Thyroid gland (tissue), 4 donors: ENCODE measurements around the gene AGTPBP1. TPM values are rescaled to one million over a fixed set of nuclear protein-coding genes. Genes with fewer than 3 reads are reported as not detected.

Experiments
- DNase-seq, 2 donors: peaks; one replicate each; pipeline ENCODE4 v3.0.0-alpha.2; 2019
- H3K27ac ChIP-seq, 3 donors: fragments of 200-600 bp; sonication (generic); 1 replicate in 2 of 3; 2 replicates in 1 of 3; pipeline ENCODE4 v1.5.1; 2016 to 2019; ENCODE audit warnings: mild to moderate bottlenecking in 1 of 3, moderate library complexity in 1 of 3
- H3K27me3 ChIP-seq: fragments of 200-600 bp; sonication (generic); one replicate; pipeline ENCODE4 v1.5.1; 2019
- H3K36me3 ChIP-seq, 2 donors: fragments of 200-600 bp; sonication (generic); one replicate each; pipeline ENCODE4 v1.5.1; 2016 to 2019
- H3K4me1 ChIP-seq, 2 donors: fragments of 200-600 bp; sonication (generic); one replicate each; pipeline ENCODE4 v1.5.1; 2017 to 2019
- H3K4me3 ChIP-seq, 3 donors: fragments of 200-600 bp; sonication (generic); replicated peaks in 1 of 3; 1 replicate in 2 of 3; 2 replicates in 1 of 3; pipeline ENCODE4 v1.5.1; 2016; ENCODE audit warnings: mild to moderate bottlenecking in 1 of 3
- H3K9me3 ChIP-seq: fragments of 200-600 bp; sonication (generic); one replicate; pipeline ENCODE4 v1.5.1; 2017
- CTCF ChIP-seq, 6 experiments: fragments of 200-600 bp in 3 of 6; fragments of 450-650 bp in 3 of 6; sonication (generic) in 3 of 6; IDR thresholded peaks; one replicate each; pipeline ENCODE4 v1.5.1; 2016 to 2019; ENCODE audit warnings: antibody characterized with exemption in 6 of 6, mild to moderate bottlenecking in 2 of 6, inconsistent platforms in 1 of 6, moderate library complexity in 1 of 6
- POLR2A ChIP-seq, 2 donors: fragments of 450-650 bp; IDR thresholded peaks; one replicate each; pipeline ENCODE4 v1.6.1; 2017; ENCODE audit warnings: antibody characterized with exemption in 2 of 2, mild to moderate bottlenecking in 2 of 2, moderate library complexity in 1 of 2
- WGBS, 2 donors: methylation state at CpG; one replicate each; pipeline ENCODE4 v1.1.5; 2017; 5-methylcytosine and 5-hydroxymethylcytosine counted together
- intact Hi-C: fragments of 100-400 bp; cut with DNase I; formaldehyde crosslinking; loops from one replicate; pipeline ENCODE4 v1.15.1; 2023
- total RNA-seq, 4 donors: library from RNA; depleted of rRNA; stranded (reverse); fragments of >200 nt; gene quantifications; one replicate each; pipeline ENCODE4 v1.2.3, GENCODE V29; 2016

Gene AGTPBP1
- total RNA-seq, 4 donors from 2014 or later, result 18.2 to 23.3 (median 22.0) TPM

DNA sequence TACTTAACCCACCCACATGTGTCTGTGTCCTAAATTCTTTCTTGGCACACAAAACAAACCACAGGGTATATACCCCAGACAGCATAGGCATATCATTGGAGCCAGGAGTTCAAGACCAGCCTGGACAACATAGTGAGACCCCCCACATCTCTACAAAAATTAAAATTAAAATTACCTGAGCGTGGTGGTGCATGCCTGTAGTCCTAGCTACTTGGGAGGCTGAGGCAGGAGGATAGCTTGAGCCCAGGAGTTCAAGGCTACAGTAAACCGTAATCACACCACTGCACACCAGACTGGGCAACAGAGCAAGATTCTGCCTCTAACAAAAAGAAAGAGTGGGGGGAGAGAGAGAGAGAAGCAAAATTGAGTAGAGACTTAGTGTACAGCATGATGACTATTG lies 4.6 kb upstream of the AGTPBP1 start:
- H3K27me3 ChIP-seq, result no peaks in the 10 kb centered on the region
- intact Hi-C loops, result loop anchor here (10.0 kb wide), 1 partner anchor 198 kb away; the partner anchor contains the start of gene NAA35
- 91 to 100% methylated on average over 2 of the region's 2 CpGs for WGBS, 2 donors
- H3K36me3 ChIP-seq, result no peaks in the 10 kb centered on the region
- DNase-seq, result no peak
- peaks cover 0 to 3% of the 10 kb centered on the region in 2 donors for H3K4me1 ChIP-seq
- no peak overlapping the region for H3K27ac ChIP-seq
- TF ChIP-seq POLR2A (IDR thresholded peaks at IDR 0.05), result no peak
- TF ChIP-seq CTCF (IDR thresholded peaks at IDR 0.05), result no peak
- H3K9me3 ChIP-seq, result no peaks in the 10 kb centered on the region
- no peak overlapping the region for H3K4me3 ChIP-seq

GRCh38 chr9:85745203-85745602 lies 3.4 kb upstream of the AGTPBP1 start:
- WGBS, 2 donors, result 89 to 92% methylated on average over 2 of the region's 2 CpGs
- no peaks in the 10 kb centered on the region for H3K27me3 ChIP-seq
- intact Hi-C loops, result loop anchor here (10.0 kb wide), 1 partner anchor 200 kb away; the partner anchor contains the start of gene NAA35
- H3K9me3 ChIP-seq, result no peaks in the 10 kb centered on the region
- no peaks in the 10 kb centered on the region for H3K36me3 ChIP-seq
- no peak overlapping the region for H3K27ac ChIP-seq
- no peak for TF ChIP-seq POLR2A (IDR thresholded peaks at IDR 0.05)
- no peak for TF ChIP-seq CTCF (IDR thresholded peaks at IDR 0.05)
- H3K4me3 ChIP-seq, result no peak overlapping the region
- H3K4me1 ChIP-seq, result peaks cover 3 to 4% of the 10 kb centered on the region in 2 donors
- no peak for DNase-seq

DNA sequence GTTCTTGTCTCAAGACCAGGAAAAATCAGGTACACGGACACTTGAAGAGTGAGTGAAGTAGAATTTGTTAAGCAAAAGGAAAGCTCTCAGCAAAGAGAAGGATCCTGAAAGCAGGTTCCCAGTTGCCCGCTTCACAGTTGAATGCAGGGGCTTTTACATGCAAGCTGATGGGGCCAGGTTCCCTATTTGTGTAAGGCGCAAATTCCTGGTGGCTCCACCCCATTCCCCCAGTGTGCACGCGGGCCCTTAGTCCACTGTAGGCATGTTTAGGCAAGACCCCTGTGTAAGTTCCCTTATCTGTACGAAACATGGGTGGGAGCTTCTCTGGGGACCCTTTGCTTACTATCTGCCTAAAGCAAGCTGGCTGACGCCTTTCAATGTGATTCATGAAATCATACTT lies 2.7 kb upstream of the AGTPBP1 start:
- H3K4me1 ChIP-seq, result peaks cover 3 to 4% of the 10 kb centered on the region in 2 donors
- no peaks in the 10 kb centered on the region for H3K36me3 ChIP-seq
- H3K4me3 ChIP-seq, result no peak overlapping the region
- no peak for TF ChIP-seq CTCF (IDR thresholded peaks at IDR 0.05)
- TF ChIP-seq POLR2A (IDR thresholded peaks at IDR 0.05), result no peak
- H3K9me3 ChIP-seq, result no peaks in the 10 kb centered on the region
- DNase-seq, result no peak
- intact Hi-C loops, result loop anchor here (10.0 kb wide), 1 partner anchor 200 kb away; the partner anchor contains the start of gene NAA35
- WGBS, 2 donors, result 88 to 89% methylated on average over 7 of the region's 7 CpGs
- no peak overlapping the region for H3K27ac ChIP-seq
- H3K27me3 ChIP-seq, result no peaks in the 10 kb centered on the region

DNA sequence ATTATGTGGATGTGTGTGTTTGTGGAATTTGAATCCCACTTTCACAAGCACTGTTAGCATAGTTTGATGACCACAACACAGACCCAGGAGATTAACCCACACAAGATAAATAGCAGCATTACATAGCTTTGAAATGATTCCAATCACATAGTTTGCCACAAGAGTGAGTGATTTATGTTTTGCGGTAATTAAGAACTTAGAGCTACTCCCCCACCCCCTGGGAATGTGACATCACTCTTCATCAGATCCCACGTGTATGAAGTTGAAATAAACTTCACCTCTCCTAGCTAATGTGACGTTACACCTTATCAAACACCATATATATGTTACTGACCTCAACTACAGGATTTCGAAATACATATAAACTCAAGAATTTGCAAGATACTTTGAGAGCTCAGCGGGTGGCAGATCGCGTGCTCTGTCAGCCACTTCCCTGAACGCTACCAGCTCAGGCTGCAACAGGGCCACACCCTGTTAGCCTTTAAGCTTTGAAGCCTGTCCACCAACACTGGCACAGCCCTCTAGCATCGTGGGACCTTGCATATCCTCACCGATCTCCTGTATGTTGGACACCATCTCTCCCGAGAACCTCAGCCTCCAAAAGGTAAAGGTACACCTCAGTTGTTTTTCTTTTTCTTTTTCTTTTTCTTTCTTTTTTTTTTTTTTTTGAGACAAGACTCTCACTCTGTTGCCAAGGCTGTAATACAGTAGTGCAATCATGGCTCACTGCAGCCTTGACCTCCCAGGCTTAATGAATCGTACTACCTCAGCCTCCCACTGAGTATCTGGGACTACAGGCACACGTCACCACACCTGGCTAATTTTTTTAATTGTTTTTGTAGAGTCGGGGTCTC lies 1.7 kb upstream of the AGTPBP1 start:
- no peaks in the 10 kb centered on the region for H3K9me3 ChIP-seq
- DNase-seq, result no peak
- H3K4me3 ChIP-seq, result no peak overlapping the region
- intact Hi-C loops, result loop anchor here (10.0 kb wide), 1 partner anchor 201 kb away; the partner anchor contains the start of gene NAA35
- WGBS, 2 donors, result 66 to 75% methylated on average over 14 of the region's 14 CpGs
- no peak overlapping the region for H3K27ac ChIP-seq
- H3K36me3 ChIP-seq, result no peaks in the 10 kb centered on the region
- no peaks in the 10 kb centered on the region for H3K27me3 ChIP-seq
- peaks cover 3 to 4% of the 10 kb centered on the region in 2 donors for H3K4me1 ChIP-seq
- TF ChIP-seq POLR2A (IDR thresholded peaks at IDR 0.05), result no peak
- TF ChIP-seq CTCF (IDR thresholded peaks at IDR 0.05), result no peak

DNA sequence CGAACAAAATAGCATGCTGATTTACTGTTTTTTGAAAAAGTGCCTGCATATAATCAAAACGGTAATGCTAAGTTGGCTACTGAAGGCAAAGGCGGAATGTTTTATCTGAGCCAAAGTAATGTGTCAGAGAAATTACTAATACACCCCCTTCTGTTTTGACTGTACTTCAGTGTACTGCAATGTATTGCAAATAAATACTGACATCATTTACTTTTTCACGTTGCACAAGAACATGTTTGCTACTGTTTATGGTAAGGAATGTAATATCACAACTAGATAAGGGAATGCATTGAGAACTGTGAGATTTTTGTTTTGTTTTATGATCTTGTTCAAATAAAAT lies 813 bp upstream of the AGTPBP1 start:
- Histone ChIP-seq H3K36me3 (no peaks in the 10 kb centered on the region), H3K27me3 (no peaks in the 10 kb centered on the region), H3K4me1 (peaks cover 3 to 4% of the 10 kb centered on the region in 2 donors), H3K9me3 (no peaks in the 10 kb centered on the region), H3K27ac (peak overlapping the region in 2 of 3 donors; percentile 53 to 77), H3K4me3 (peak overlapping the region in 1 of 3 donors; percentile 63)
- intact Hi-C loops, result loop anchor here (10.0 kb wide), 1 partner anchor 202 kb away; the partner anchor contains the start of gene NAA35
- 17 to 21% methylated on average over 4 of the region's 4 CpGs for WGBS, 2 donors
- TF ChIP-seq POLR2A (IDR thresholded peaks at IDR 0.05) (no peak), CTCF (IDR thresholded peaks at IDR 0.05) (no peak)
- DNase-seq, result no peak
